DOHH2 (cell line): ENCODE measurements around the gene TEX36.

Experiments used
- H3F3A ChIP-seq: fragments of 200-600 bp; sonication (generic), shearing (Covaris generic); 2 replicates; pipeline ENCODE4 v1.6.0; 2016; ENCODE audit warnings: antibody characterized with exemption, mild to moderate bottlenecking; ENCODE audit not compliant: control insufficient read depth, insufficient read depth
- H3K27ac ChIP-seq: fragments of 200-600 bp; sonication (generic); 2 replicates; pipeline ENCODE4 v1.5.1; 2014; ENCODE audit warnings: low read depth, mild to moderate bottlenecking, low read length, moderate library complexity
- H3K27me3 ChIP-seq: fragments of 200-600 bp; sonication (generic); 2 replicates; pipeline ENCODE4 v1.6.1; 2014; ENCODE audit warnings: mild to moderate bottlenecking, low read length, mixed read lengths; ENCODE audit not compliant: control insufficient read depth
- H3K36me3 ChIP-seq: fragments of 200-600 bp; sonication (generic); 2 replicates; pipeline ENCODE4 v1.6.1; 2014; ENCODE audit warnings: mild to moderate bottlenecking, low read length, moderate library complexity, mixed read lengths; ENCODE audit not compliant: control insufficient read depth
- H3K4me1 ChIP-seq: fragments of 200-600 bp; sonication (generic); 2 replicates; pipeline ENCODE4 v1.6.1; 2014; ENCODE audit warnings: mild to moderate bottlenecking, low read length, mixed read lengths; ENCODE audit not compliant: control insufficient read depth
- H3K4me2 ChIP-seq: fragments of 200-600 bp; sonication (generic); 2 replicates; pipeline ENCODE4 v1.6.0; 2014; ENCODE audit warnings: mild to moderate bottlenecking, low read length, moderate library complexity
- H3K4me3 ChIP-seq: fragments of 200-600 bp; sonication (generic); 2 replicates; pipeline ENCODE4 v1.5.1; 2014; ENCODE audit warnings: mild to moderate bottlenecking, low read length, mixed read lengths
- H3K79me2 ChIP-seq: fragments of 200-600 bp; sonication (generic); 2 replicates; pipeline ENCODE4 v1.6.1; 2014; ENCODE audit warnings: mild to moderate bottlenecking, low read length, mixed read lengths; ENCODE audit not compliant: control insufficient read depth
- H3K9me2 ChIP-seq: fragments of 200-600 bp; sonication (generic); replicated peaks from 2 replicates; pipeline ENCODE4 v1.6.1; 2014; ENCODE audit warnings: mild to moderate bottlenecking, low read length, mixed read lengths; ENCODE audit not compliant: control insufficient read depth
- H3K9me3 ChIP-seq: fragments of 200-600 bp; sonication (generic); 2 replicates; pipeline ENCODE4 v1.6.1; 2014; ENCODE audit warnings: antibody characterized with exemption, low read length, mixed read lengths; ENCODE audit not compliant: control insufficient read depth, insufficient read depth
- H4K20me1 ChIP-seq: fragments of 200-600 bp; sonication (generic); 2 replicates; pipeline ENCODE4 v1.6.0; 2014; ENCODE audit warnings: low read depth, mild to moderate bottlenecking, antibody characterized with exemption, low read length, moderate library complexity; ENCODE audit not compliant: control insufficient read depth, insufficient read depth
- CTCF ChIP-seq: fragments of 200-600 bp; sonication (generic); IDR thresholded peaks from one replicate; pipeline ENCODE4 v1.5.1; 2014; ENCODE audit warnings: antibody characterized with exemption, mild to moderate bottlenecking, low read depth, low read length; ENCODE audit not compliant: poor library complexity, severe bottlenecking
- EZH2phosphoT487 ChIP-seq: fragments of 200-600 bp; sonication (generic); IDR thresholded peaks from 2 replicates; pipeline ENCODE4 v1.6.1; 2017; ENCODE audit warnings: borderline replicate concordance, mild to moderate bottlenecking, antibody characterized with exemption, low read length, moderate library complexity, mixed read lengths

TEX36 gene

GRCh38 chr10:125683063-125683462 is at the start of gene TEX36:
Gene TEX36 (minus strand): TSS chr10:125683163. CDS start chr10:125682989, 174 bp downstream.
- H3F3A ChIP-seq, result no peaks in the 10 kb centered on the region
- H3K27ac ChIP-seq, result no peak within 1 kb of the TSS
- no peak within 1 kb of the TSS for H3K4me2 ChIP-seq
- H3K4me3 ChIP-seq, result no peak within 1 kb of the TSS
- no peaks in the 10 kb centered on the region for H3K9me2 ChIP-seq
- TF ChIP-seq EZH2phosphoT487 (no peak), CTCF (no peak)
- no peaks in the 10 kb centered on the region for H3K79me2 ChIP-seq
- H3K27me3 ChIP-seq, result no peaks in the 10 kb centered on the region
- H3K36me3 ChIP-seq, result no peaks in the 10 kb centered on the region
- no peaks in the 10 kb centered on the region for H4K20me1 ChIP-seq
- no peaks in the 10 kb centered on the region for H3K9me3 ChIP-seq
- H3K4me1 ChIP-seq, result no peaks in the 10 kb centered on the region

- no peaks in the 10 kb centered on the region for H4K20me1 ChIP-seq
- no peaks in the 10 kb centered on the region for H3K4me1 ChIP-seq
- H3K36me3 ChIP-seq, result peaks cover 95% of the 10 kb centered on the region
- H3K27ac ChIP-seq, result no peak overlapping the region
- no peaks in the 10 kb centered on the region for H3K9me3 ChIP-seq
- H3K9me2 ChIP-seq, result no peaks in the 10 kb centered on the region
- no peak overlapping the region for H3K4me3 ChIP-seq
- H3K79me2 ChIP-seq, result peaks cover 11% of the 10 kb centered on the region
- H3K27me3 ChIP-seq, result no peaks in the 10 kb centered on the region
- H3K4me2 ChIP-seq, result no peak overlapping the region
- no peaks in the 10 kb centered on the region for H3F3A ChIP-seq
- no peak for TF ChIP-seq CTCF
- TF ChIP-seq EZH2phosphoT487, result no peak
These were observed 44.5 kb upstream of the TEX36 start for GRCh38 chr10:125727436-125727835.

- Histone ChIP-seq H3K4me1 (peaks cover 5% of the 10 kb centered on the region; the same call in 1 of the 2 replicates), H3K36me3 (peaks cover 95% of the 10 kb centered on the region), H3K27me3 (no peaks in the 10 kb centered on the region), H3K9me2 (no peaks in the 10 kb centered on the region), H3K4me2 (no peak overlapping the region), H3K27ac (no peak overlapping the region), H3K4me3 (no peak overlapping the region), H3K79me2 (peaks cover 16% of the 10 kb centered on the region), H3K9me3 (no peaks in the 10 kb centered on the region), H3F3A (no peaks in the 10 kb centered on the region), H4K20me1 (no peaks in the 10 kb centered on the region)
- no peak for TF ChIP-seq CTCF
- no peak for TF ChIP-seq EZH2phosphoT487
These were observed 44.0 kb upstream of the TEX36 start for GRCh38 chr10:125726914-125727313.

- Histone ChIP-seq H3K9me2 (no peaks in the 10 kb centered on the region), H3K9me3 (no peaks in the 10 kb centered on the region), H3K4me3 (no peak overlapping the region), H3K27ac (no peak overlapping the region), H3K4me1 (peaks cover 24% of the 10 kb centered on the region), H4K20me1 (no peaks in the 10 kb centered on the region), H3K27me3 (no peaks in the 10 kb centered on the region), H3K36me3 (peaks cover 79% of the 10 kb centered on the region), H3F3A (no peaks in the 10 kb centered on the region), H3K4me2 (no peak overlapping the region), H3K79me2 (peaks cover 46% of the 10 kb centered on the region)
- no peak for TF ChIP-seq EZH2phosphoT487
- no peak for TF ChIP-seq CTCF
These were observed 39.8 kb upstream of the TEX36 start for GRCh38 chr10:125722811-125723210.
